Fibroblast of the conjunctiva (primary cell): Measurements from ENCODE around the gene TRPM4.
"Not testable (repeated sequence)": the region's sequence is repeated elsewhere in the genome, so short reads cannot be mapped to it uniquely, and the experiment has no call there.

Source experiments
- DNase-seq: peaks from one replicate; pipeline ENCODE4 v3.0.0-alpha.2; 2010; ENCODE audit warnings: low read depth

TRPM4 gene

GRCh38 chr19:49151267-49152118 lies 6.1 kb upstream of the TRPM4 start:
- DNase-seq: no peak

GRCh38 chr19:49152119-49152550 lies 5.5 kb upstream of the TRPM4 start:
- no peak for DNase-seq

DNA sequence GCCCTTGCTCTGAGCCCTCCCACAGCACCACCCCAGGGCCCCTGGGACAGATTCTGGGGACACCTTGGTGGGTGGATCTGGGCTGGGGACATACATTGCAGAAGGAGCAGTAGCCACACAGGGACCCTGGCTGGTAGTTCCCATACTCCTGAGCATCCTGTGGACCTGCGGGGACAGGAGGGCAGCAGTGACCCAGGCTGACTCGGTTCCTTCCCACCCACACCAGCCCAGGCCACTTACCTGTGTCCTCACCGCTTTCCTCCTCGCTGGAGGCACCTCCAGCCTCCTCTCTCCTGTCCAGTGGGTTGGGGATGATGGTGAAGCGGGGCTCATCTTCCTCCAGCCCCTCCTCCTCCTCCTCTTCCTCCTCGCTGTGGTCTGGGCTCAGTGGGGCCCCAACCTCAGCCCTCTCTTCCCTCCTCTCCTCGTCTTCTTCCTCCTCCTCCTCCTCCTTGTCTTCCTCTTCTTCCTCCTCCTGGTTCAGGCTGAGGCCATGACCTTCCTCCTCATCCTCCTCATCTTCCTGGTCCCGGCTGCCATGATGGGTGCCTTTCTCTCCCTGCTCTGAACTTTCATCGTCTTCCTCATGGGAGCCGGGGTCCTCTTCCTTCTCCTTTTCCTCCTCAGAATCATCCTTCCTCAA lies 4.3 kb upstream of the TRPM4 start:
- DNase-seq: no peak

GRCh38 chr19:49154279-49154678 lies 3.3 kb upstream of the TRPM4 start:
- no peak for DNase-seq

GRCh38 chr19:49155005-49155819 lies 2.4 kb upstream of the TRPM4 start, which contains the start of gene HRC:
TSS of gene HRC (minus strand) at chr19:49155396. CDS start at chr19:49155237, 159 bp downstream.
- DNase-seq: no peak

GRCh38 chr19:49155820-49156346 lies 1.7 kb upstream of the TRPM4 start:
- no peak for DNase-seq

DNA sequence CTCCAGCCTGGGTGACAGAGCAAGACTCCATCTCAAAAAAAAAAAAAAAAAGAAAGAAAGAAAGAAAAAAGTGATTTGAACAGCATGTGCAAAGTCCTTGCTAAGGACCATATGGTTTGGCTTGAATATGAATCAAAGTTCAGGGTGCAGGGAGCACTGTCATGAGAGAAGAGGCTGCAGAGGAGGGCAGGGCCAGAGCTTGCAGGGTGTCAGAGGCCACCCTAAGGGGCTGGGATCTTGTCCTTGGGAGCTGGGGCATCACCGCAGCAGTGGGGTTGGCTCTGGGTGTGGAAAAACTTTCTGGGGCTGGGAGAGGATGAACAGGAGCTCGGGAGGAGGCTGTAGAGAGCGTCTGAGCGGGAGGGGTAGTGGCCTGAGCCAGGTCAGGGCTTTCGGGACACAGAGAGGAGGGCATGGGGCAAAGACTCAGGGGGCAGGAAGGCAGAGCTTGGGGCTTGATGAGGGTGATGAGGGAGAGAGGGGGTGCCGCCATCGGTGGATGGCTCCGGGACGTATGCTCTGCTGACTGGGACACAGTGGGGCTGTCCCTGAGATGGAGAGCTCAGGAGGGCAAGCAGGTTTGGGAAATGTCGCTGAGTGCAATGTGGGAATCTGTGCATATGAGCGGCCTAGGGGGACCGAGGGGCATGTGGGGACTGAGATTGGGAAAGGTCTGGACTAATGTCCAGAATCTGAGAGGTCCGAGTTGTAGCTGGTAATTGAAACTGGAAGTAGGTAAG lies 3.0 kb downstream of the TRPM4 start:
- DNase-seq: no peak

- DNase-seq: no peak
Observed at GRCh38 chr19:49161987-49162386, 4.4 kb downstream of the TRPM4 start.

DNA sequence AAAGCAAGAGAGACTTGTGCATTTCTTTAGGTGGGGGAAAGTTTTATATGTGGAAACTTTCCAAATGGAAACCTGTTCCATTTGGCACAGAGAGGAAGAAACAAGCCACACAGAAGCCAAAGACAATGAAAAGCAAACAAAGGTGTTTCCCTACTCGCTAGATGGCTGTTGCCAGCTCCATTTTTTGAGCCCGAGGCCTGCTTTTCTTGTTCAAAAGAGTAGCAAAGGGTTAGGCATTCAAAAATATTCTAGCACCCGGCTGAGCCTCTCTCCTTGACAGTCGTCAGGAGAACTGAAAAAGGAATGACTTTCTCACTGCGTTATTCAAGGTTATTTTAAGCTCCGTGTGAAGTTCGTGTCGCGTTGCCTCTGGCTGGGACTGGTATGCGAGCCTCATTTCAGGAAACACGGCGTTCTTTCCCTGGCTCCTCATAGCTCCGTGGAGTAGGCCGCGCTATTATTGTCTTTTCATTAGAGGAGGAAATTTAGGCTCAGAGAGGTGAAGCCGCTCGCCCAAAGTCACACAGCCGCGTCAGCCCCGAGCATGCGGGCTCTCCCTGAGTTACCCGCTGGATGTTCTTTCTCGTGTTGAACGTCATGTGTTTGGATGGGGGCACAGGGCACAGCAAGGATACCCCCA lies 7.6 kb downstream of the TRPM4 start:
- DNase-seq: no peak

DNA sequence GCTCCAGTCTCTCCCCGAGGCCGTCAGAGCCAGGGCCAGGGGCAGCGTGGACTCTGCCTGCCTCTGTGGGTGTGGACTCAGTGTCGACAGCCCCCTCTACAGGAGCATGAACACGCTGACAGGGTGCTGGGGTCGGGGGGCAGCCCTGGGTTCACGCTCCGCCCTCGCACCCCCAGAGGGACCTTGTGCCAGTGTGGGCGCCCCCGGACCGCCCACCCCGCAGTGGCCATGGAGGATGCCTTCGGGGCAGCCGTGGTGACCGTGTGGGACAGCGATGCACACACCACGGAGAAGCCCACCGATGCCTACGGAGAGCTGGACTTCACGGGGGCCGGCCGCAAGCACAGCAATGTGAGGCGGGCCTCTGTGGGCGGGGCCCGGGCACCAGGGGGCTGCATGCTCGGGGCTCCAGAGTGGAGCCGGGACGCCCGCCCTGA lies 8.3 kb downstream of the TRPM4 start:
- DNase-seq: no peak

GRCh38 chr19:49167857-49168409 lies 10.3 kb downstream of the TRPM4 start:
- DNase-seq: no peak

- DNase-seq: no peak
Observed at GRCh38 chr19:49168421-49168820, 10.8 kb downstream of the TRPM4 start.

GRCh38 chr19:49173198-49173597 lies 15.6 kb downstream of the TRPM4 start:
- no peak for DNase-seq

- DNase-seq: no peak
Observed at GRCh38 chr19:49180659-49181058, 23.1 kb downstream of the TRPM4 start.

DNA sequence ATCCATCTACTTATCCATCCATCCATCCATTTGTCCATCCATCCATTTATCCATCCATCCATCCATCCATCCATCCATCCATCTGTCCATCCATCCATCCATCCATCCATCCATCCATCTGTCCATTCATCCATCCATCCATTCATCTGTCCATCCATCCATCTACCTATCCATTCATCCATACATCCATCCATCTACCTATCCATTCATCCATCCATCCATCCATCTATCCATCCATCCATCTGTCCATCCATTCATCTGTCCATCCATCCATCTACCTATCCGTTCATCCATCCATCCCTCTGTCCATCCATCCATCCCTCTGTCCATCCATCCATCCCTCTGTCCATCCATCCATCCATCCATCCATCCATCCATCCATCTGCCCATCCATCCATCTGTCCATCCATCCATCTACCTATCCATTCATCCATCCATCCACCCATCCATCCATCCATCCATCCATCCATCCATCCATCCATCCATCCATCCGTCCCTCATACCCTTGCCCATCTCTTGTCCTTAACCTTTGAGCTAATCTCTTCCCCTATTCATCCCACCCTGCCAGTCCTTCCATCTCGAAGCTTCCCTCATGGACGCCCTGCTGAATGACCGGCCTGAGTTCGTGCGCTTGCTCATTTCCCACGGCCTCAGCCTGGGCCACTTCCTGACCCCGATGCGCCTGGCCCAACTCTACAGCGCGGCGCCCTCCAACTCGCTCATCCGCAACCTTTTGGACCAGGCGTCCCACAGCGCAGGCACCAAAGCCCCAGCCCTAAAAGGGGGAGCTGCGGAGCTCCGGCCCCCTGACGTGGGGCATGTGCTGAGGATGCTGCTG lies 24.6 kb downstream of the TRPM4 start:
- not testable (repeated sequence) for DNase-seq

- no peak for DNase-seq
Observed at GRCh38 chr19:49182848-49183375, 25.3 kb downstream of the TRPM4 start.

DNA sequence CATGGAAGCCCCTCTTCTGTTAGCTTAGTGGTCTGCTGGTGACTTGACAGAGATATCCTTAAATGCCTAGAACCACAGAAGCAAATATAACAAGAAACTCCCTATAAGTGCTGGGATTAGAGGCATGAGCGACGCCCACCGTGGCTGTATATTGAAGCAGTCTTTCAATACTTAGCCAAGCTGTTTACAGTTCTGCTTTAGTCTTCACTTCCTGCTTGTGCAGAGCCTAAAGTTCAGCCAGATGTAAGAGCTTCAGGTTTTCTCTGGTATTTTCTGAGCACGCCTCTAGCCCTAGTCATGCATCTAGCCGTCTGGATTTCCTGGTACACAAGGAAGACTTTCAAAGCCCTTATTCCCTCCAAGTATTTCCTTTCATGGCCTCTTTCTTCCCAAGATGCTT lies 28.5 kb downstream of the TRPM4 start:
- DNase-seq: no peak

GRCh38 chr19:49188626-49189200 lies 31.1 kb downstream of the TRPM4 start:
- DNase-seq: no peak

GRCh38 chr19:49189259-49189658 lies 31.7 kb downstream of the TRPM4 start:
- DNase-seq: no peak
